Progenitor cell of endocrine pancreas (in vitro differentiated cells): ENCODE measurements around the gene NELL1. TPM values are rescaled to one million over a fixed set of nuclear protein-coding genes. Genes with fewer than 3 reads are reported as not detected.

Source experiments
- DNase-seq: peaks from one replicate; pipeline ENCODE4 v3.0.0; 2021; ENCODE audit warnings: low spot score; ENCODE audit not compliant: unreplicated experiment
- H3K27ac Mint-ChIP-seq: 2 replicates; pipeline ENCODE4 v1.8.0; 2021; ENCODE audit warnings: mild to moderate bottlenecking, moderate library complexity, mixed read lengths
- H3K27me3 Mint-ChIP-seq: 2 replicates; pipeline ENCODE4 v1.8.0; 2021; ENCODE audit warnings: mixed read lengths
- H3K36me3 Mint-ChIP-seq: 2 replicates; pipeline ENCODE4 v1.8.0; 2022; ENCODE audit warnings: mixed read lengths; ENCODE audit not compliant: insufficient read depth
- H3K4me1 Mint-ChIP-seq: 2 replicates; pipeline ENCODE4 v1.8.0; 2021; ENCODE audit warnings: low read depth, mixed read lengths
- H3K4me3 Mint-ChIP-seq: 2 replicates; pipeline ENCODE4 v1.8.0; 2021; ENCODE audit warnings: low read depth, mild to moderate bottlenecking, moderate library complexity, mixed read lengths
- H3K9me3 Mint-ChIP-seq: 2 replicates; pipeline ENCODE4 v1.8.0; 2021; ENCODE audit warnings: low read depth, mixed read lengths
- CTCF ChIP-seq: fragments of 200-600 bp; sonication (generic); IDR thresholded peaks from one replicate; pipeline ENCODE4 v1.5.0; 2021; ENCODE audit warnings: antibody characterized with exemption, mild to moderate bottlenecking; ENCODE audit not compliant: unreplicated experiment
- total RNA-seq: library from RNA; stranded (reverse); gene quantifications from 2 replicates; pipeline ENCODE4 v1.2.1, GENCODE V29; 2021

Gene NELL1
- total RNA-seq, 1 donor from 2014 or later = 2.2 TPM

GRCh38 chr11:20869123-20869522 lies 199.7 kb downstream of the NELL1 start:
- DNase-seq = no peak
- Mint-ChIP-seq H3K27ac (no peak overlapping the region), H3K27me3 (peaks cover 17% of the 10 kb centered on the region), H3K36me3 (no peaks in the 10 kb centered on the region), H3K4me1 (no peaks in the 10 kb centered on the region), H3K4me3 (no peak overlapping the region), H3K9me3 (no peaks in the 10 kb centered on the region)
- TF ChIP-seq CTCF = no peak

GRCh38 chr11:20873054-20873453 lies 203.7 kb downstream of the NELL1 start:
- Mint-ChIP-seq H3K9me3 (no peaks in the 10 kb centered on the region), H3K36me3 (no peaks in the 10 kb centered on the region), H3K27me3 (peaks cover 30% of the 10 kb centered on the region), H3K27ac (no peak overlapping the region), H3K4me1 (peaks cover 6% of the 10 kb centered on the region), H3K4me3 (no peak overlapping the region)
- peak; percentile 19 for DNase-seq
- TF ChIP-seq CTCF = peak; percentile 71

- Mint-ChIP-seq H3K36me3 (no peaks in the 10 kb centered on the region), H3K27me3 (peaks cover 42% of the 10 kb centered on the region), H3K4me1 (peaks cover 6% of the 10 kb centered on the region), H3K27ac (no peak overlapping the region), H3K4me3 (no peak overlapping the region), H3K9me3 (no peaks in the 10 kb centered on the region)
- DNase-seq = no peak
- TF ChIP-seq CTCF = no peak
Observed at GRCh38 chr11:20874358-20874757, 205.0 kb downstream of the NELL1 start.

DNA sequence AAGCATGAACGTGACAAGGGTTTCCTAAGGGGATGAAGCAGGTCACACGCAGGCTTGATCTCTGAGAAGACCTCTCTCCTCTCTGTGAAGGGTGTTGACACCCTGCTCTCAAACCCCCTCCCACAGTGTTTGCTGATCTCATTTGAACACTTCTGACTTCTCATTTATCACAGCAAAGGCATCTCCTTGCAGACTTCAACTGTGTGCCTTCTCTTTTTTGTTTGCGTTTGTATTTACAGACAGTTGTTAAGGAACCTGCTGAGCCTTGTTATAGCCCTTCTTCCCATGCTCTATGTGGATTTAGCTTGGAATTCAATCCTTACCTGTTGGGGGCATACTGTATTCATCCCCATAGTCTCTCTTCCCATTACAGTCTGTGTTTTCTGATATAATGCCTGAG lies 206.5 kb downstream of the NELL1 start:
- TF ChIP-seq CTCF = no peak
- H3K36me3 Mint-ChIP-seq = no peaks in the 10 kb centered on the region

GRCh38 chr11:20876738-20877137 lies 207.4 kb downstream of the NELL1 start:
- Mint-ChIP-seq H3K27me3 (peaks cover 45% of the 10 kb centered on the region), H3K27ac (no peak overlapping the region), H3K4me3 (no peak overlapping the region), H3K4me1 (peaks cover 6% of the 10 kb centered on the region), H3K36me3 (no peaks in the 10 kb centered on the region), H3K9me3 (no peaks in the 10 kb centered on the region)
- no peak for DNase-seq
- no peak for TF ChIP-seq CTCF

More for the DNA sequence above, 206.5 kb downstream of the NELL1 start:
- H3K9me3 Mint-ChIP-seq = no peaks in the 10 kb centered on the region
- no peak for DNase-seq
- no peak overlapping the region for H3K27ac Mint-ChIP-seq
- peaks cover 38% of the 10 kb centered on the region for H3K27me3 Mint-ChIP-seq
- H3K4me3 Mint-ChIP-seq = no peak overlapping the region
- peaks cover 6% of the 10 kb centered on the region for H3K4me1 Mint-ChIP-seq
